ENCODE data around the gene TRPC4. TPM values are rescaled to one million over a fixed set of nuclear protein-coding genes. Genes with fewer than 3 reads are reported as not detected.

The TRPC4 gene
- total RNA-seq, 2 experiments from 2014 or later: not detected

- intact Hi-C loops (cut with micrococcal nuclease): no loop called here
- Mint-ChIP-seq H3K36me3 (ENCODE audit: low read depth) (no peaks in the 10 kb centered on the region), H3K4me3 (no peak overlapping the region), H3K27me3 (no peaks in the 10 kb centered on the region), H3K27ac (no peak overlapping the region), H3K9me3 (peaks cover 2% of the 10 kb centered on the region), H3K4me1 (ENCODE audit: low read depth) (no peaks in the 10 kb centered on the region)
- ChIA-PET POLR2A (no interaction called here), CTCF (interaction anchor here (0.9 kb wide), 1 partner anchor 244 kb away, joined by 3 read pairs; no protein-coding TSS in a partner anchor)
- ATAC-seq (no peak), DNase-seq (no peak)
- TF ChIP-seq CTCF (IDR thresholded peaks at IDR 0.05): no peak
Measured at GRCh38 chr13:37646531-37646930, 223.0 kb downstream of the TRPC4 start.

GRCh38 chr13:37645181-37645740, 224.3 kb downstream of the TRPC4 start:
- ATAC-seq: no peak
- ChIA-PET POLR2A (no interaction called here), CTCF (interaction anchor here (0.9 kb wide), 1 partner anchor 246 kb away, joined by 3 read pairs; no protein-coding TSS in a partner anchor)
- no peak overlapping the region for H3K27ac Mint-ChIP-seq
- no peak for TF ChIP-seq CTCF (IDR thresholded peaks at IDR 0.05)
- intact Hi-C loops (cut with micrococcal nuclease): no loop called here
- H3K4me1 Mint-ChIP-seq (ENCODE audit: low read depth): no peaks in the 10 kb centered on the region
- H3K36me3 Mint-ChIP-seq (ENCODE audit: low read depth): no peaks in the 10 kb centered on the region
- peaks cover 2% of the 10 kb centered on the region for H3K9me3 Mint-ChIP-seq
- no peak overlapping the region for H3K4me3 Mint-ChIP-seq
- DNase-seq: no peak
- no peaks in the 10 kb centered on the region for H3K27me3 Mint-ChIP-seq

- Mint-ChIP-seq H3K27me3 (no peaks in the 10 kb centered on the region), H3K9me3 (peaks cover 2% of the 10 kb centered on the region)
- POLR2A ChIA-PET: interaction anchor here (1.0 kb wide), 1 partner anchor 23 kb away, joined by 4 read pairs; no protein-coding TSS in a partner anchor
Measured at GRCh38 chr13:37641391-37641790, 228.2 kb downstream of the TRPC4 start.

GRCh38 chr13:37640499-37640898, 229.1 kb downstream of the TRPC4 start:
- Mint-ChIP-seq H3K4me3 (no peak overlapping the region), H3K4me1 (ENCODE audit: low read depth) (no peaks in the 10 kb centered on the region), H3K9me3 (no peaks in the 10 kb centered on the region), H3K27ac (no peak overlapping the region), H3K27me3 (no peaks in the 10 kb centered on the region), H3K36me3 (ENCODE audit: low read depth) (no peaks in the 10 kb centered on the region)
- DNase-seq: no peak
- CTCF ChIA-PET: no interaction called here
- no peak for TF ChIP-seq CTCF (IDR thresholded peaks at IDR 0.05)
- POLR2A ChIA-PET: no interaction called here
- intact Hi-C loops (cut with micrococcal nuclease): no loop called here
- no peak for ATAC-seq

More at GRCh38 chr13:37641391-37641790, 228.2 kb downstream of the TRPC4 start:
- H3K36me3 Mint-ChIP-seq (ENCODE audit: low read depth): no peaks in the 10 kb centered on the region
- no peak overlapping the region for H3K4me3 Mint-ChIP-seq
- CTCF ChIA-PET: no interaction called here
- H3K4me1 Mint-ChIP-seq (ENCODE audit: low read depth): no peaks in the 10 kb centered on the region
- no peak overlapping the region for H3K27ac Mint-ChIP-seq
- intact Hi-C loops (cut with micrococcal nuclease): no loop called here
- ATAC-seq (no peak), DNase-seq (no peak)
- TF ChIP-seq CTCF (IDR thresholded peaks at IDR 0.05): no peak

- Mint-ChIP-seq H3K36me3 (ENCODE audit: low read depth) (no peaks in the 10 kb centered on the region), H3K27ac (no peak overlapping the region), H3K4me3 (no peak overlapping the region), H3K4me1 (ENCODE audit: low read depth) (no peaks in the 10 kb centered on the region), H3K27me3 (no peaks in the 10 kb centered on the region), H3K9me3 (no peaks in the 10 kb centered on the region)
- ATAC-seq (no peak), DNase-seq (no peak)
- TF ChIP-seq CTCF (IDR thresholded peaks at IDR 0.05): no peak
- CTCF ChIA-PET: no interaction called here
- intact Hi-C loops (cut with micrococcal nuclease): no loop called here
- POLR2A ChIA-PET: no interaction called here
Measured at GRCh38 chr13:37636701-37637100, 232.9 kb downstream of the TRPC4 start.
